Subcutaneous adipose tissue (tissue), 4 donors: ENCODE results near the gene MIF4GD. TPM values are rescaled to one million over a fixed set of nuclear protein-coding genes. Genes with fewer than 3 reads are reported as not detected.

Experiments used
- CTCF ChIP-seq: fragments of 450-650 bp; IDR thresholded peaks from one replicate; pipeline ENCODE4 v1.5.1; 2016; ENCODE audit warnings: low read depth, mild to moderate bottlenecking, control low read depth, antibody characterized with exemption, moderate library complexity
- total RNA-seq, 4 donors: library from RNA; depleted of rRNA; stranded (reverse); fragments of >200 nt; gene quantifications; one replicate each; pipeline ENCODE4 v1.1.0, GENCODE V29; 2016

The MIF4GD gene
- total RNA-seq, 4 donors from 2014 or later: 14.3 to 44.2 (median 31.1) TPM

GRCh38 chr17:75295201-75296158 lies 24.4 kb upstream of the MIF4GD start:
- TF ChIP-seq CTCF: no peak

DNA sequence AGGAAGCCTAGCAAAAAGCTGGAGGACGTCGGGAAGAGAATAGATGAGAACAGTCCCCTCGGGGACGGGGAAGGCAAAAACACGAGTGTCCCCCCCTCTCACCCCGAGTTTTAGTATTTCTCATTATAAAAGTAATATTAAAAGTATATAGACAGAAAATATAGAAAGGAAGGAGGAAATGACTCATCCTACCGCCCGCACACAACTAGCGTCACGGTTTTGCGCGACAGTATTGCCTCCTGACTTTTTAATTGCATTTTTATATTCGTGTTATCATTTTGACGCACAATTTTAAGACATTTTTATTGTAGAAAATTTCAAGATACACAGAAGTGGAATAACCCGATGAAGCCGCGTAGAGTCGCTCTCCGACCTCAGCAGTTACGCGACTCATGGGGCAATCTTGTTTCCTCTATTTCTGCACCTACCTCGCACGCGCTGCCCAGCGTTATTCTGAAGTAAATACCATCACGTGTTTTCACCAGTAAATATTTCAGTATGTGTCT lies 18.9 kb upstream of the MIF4GD start:
- TF ChIP-seq CTCF: no peak

- TF ChIP-seq CTCF: no peak
These were observed 18.2 kb upstream of the MIF4GD start, which contains the start of gene SLC25A19 for GRCh38 chr17:75289115-75289831. TSS of gene SLC25A19 (minus strand) at chr17:75289433. CDS start at chr17:75286764, 2,669 bp downstream.

- TF ChIP-seq CTCF: no peak
These were observed 17.7 kb upstream of the MIF4GD start for GRCh38 chr17:75288770-75289114.

- no peak for TF ChIP-seq CTCF
These were observed 17.3 kb upstream of the MIF4GD start for GRCh38 chr17:75288359-75288758.

DNA sequence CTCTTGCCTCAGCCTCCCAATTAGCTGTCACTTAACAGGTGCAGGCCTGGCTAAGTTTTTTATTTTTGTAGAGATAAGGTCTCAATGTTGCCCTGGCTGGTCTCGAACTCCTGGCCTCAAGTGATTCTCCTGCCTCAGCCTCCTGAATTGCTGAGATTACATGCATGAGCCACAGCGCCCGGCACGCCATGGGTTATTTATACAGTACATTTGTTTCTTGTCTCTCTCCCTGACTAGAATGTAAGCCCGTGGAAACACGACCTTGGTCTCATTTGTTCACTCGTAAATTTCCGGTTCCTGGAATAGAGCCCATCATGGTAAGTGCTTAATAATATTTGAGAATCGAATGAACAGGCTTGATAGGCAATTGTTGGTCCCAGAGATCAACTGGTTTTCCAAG lies 16.2 kb upstream of the MIF4GD start:
- no peak for TF ChIP-seq CTCF

- no peak for TF ChIP-seq CTCF
These were observed 14.1 kb upstream of the MIF4GD start for GRCh38 chr17:75285123-75285522.
